AG04450 (cell line): Measurements from ENCODE around the gene LRMDA. TPM values are rescaled to one million over a fixed set of nuclear protein-coding genes. Genes with fewer than 3 reads are reported as not detected.
A peak's percentile ranks its signal among the peaks of the same experiment; 100 is the strongest.

Source experiments
- CTCF ChIA-PET: fragments of 300-600, 350-600 bp; formaldehyde crosslinking; extraction: SDS; loops from one replicate; lab custom pipeline; 2022; ENCODE audit warnings: antibody characterized with exemption, inconsistent platforms; lab: Charles Lee
- POLR2A ChIA-PET: fragments of 350-600 bp; formaldehyde crosslinking; extraction: SDS; loops from one replicate; lab custom pipeline; 2021; ENCODE audit warnings: antibody characterized with exemption, inconsistent platforms; lab: Yijun Ruan, JAX
- DNase-seq: peaks from one replicate; pipeline ENCODE4 v3.0.0-alpha.2; 2011; ENCODE audit warnings: low read depth, low spot score
- H3K27ac ChIP-seq: one replicate; pipeline ENCODE4 v1.5.1; 2012; ENCODE audit warnings: low read depth, low read length, control low read depth
- H3K27me3 ChIP-seq: one replicate; pipeline ENCODE4 v1.6.0; 2012; ENCODE audit warnings: low read length; ENCODE audit not compliant: control insufficient read depth, insufficient read depth
- H3K4me3 ChIP-seq: 2 replicates; pipeline ENCODE4 v1.5.1; 2011; ENCODE audit warnings: mild to moderate bottlenecking, low read depth, low read length, control low read depth
- H3K9me3 ChIP-seq: 2 replicates; pipeline ENCODE4 v1.5.1; 2012; ENCODE audit warnings: low read length; ENCODE audit not compliant: control insufficient read depth, insufficient read depth
- polyA plus RNA-seq: library from polyadenylated mRNA; depleted of rRNA; stranded (reverse); fragments of >200 nt; gene quantifications from 2 replicates; pipeline ENCODE4 v1.2.3, GENCODE V29; 2011
- TF ChIP-seq, protein P1 (sequence below): IDR thresholded peaks from 2 replicates; pipeline ENCODE4 v1.5.1; 2011; ENCODE audit warnings: low read depth, low read length, control low read depth, inconsistent platforms

The LRMDA gene
- polyA plus RNA-seq, 1 experiment = 0.12 TPM

DNA sequence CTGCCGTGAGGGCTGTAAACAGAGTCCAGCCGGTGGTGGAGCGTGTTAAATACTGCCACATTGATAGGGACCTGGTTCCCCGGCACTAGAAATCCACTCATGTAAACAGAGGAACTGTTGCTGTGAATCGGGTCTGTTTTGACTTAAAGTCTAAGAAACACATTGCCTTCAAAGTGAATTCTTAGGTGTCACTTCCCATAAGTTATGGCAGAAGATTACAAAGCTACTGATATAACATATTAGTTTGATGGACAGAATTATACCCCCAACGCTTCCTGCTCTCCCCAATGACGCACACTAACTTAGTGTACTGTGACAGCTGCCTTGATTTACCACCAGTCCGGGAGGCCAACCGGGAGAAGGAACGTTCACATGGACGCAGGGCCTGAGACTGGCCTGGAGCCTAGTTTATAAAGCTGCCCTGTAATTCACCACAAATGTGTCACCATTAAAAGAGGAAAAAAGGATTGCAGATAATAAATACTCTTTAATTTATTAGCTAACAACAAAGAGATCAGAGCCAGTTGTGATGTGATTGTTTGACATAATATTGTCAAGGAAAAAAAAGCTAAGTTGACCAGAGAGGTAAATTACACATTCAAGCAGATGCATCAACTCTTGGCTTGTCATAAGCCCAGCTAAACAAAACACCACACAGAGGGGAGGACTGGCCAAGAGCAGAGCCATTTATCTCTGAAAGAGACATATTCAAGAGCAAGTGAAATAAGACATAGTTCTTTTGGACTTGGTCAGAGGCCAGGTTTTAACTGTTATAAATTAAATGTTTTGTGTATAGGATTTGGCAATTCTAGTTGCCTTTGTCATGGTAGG lies 820.6 kb downstream of the LRMDA start:
- POLR2A ChIA-PET = interaction anchor here (0.6 to 2.6 kb wide), 21 partner anchors 8 to 957 kb away, joined by 3 to 28 read pairs (median 5); partner anchors contain the start of gene ZNF503
- CTCF ChIA-PET = interaction anchor here (0.6 to 1.6 kb wide), 3 partner anchors 30 to 294 kb away, joined by 3 read pairs; no protein-coding TSS in a partner anchor
- DNase-seq = peak; percentile 97
- TF ChIP-seq, protein P1, sequence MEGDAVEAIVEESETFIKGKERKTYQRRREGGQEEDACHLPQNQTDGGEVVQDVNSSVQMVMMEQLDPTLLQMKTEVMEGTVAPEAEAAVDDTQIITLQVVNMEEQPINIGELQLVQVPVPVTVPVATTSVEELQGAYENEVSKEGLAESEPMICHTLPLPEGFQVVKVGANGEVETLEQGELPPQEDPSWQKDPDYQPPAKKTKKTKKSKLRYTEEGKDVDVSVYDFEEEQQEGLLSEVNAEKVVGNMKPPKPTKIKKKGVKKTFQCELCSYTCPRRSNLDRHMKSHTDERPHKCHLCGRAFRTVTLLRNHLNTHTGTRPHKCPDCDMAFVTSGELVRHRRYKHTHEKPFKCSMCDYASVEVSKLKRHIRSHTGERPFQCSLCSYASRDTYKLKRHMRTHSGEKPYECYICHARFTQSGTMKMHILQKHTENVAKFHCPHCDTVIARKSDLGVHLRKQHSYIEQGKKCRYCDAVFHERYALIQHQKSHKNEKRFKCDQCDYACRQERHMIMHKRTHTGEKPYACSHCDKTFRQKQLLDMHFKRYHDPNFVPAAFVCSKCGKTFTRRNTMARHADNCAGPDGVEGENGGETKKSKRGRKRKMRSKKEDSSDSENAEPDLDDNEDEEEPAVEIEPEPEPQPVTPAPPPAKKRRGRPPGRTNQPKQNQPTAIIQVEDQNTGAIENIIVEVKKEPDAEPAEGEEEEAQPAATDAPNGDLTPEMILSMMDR = no peak
- Histone ChIP-seq H3K27me3 (no peaks in the 10 kb centered on the region), H3K27ac (peak overlapping the region; percentile 59), H3K9me3 (no peaks in the 10 kb centered on the region), H3K4me3 (no peak overlapping the region)

DNA sequence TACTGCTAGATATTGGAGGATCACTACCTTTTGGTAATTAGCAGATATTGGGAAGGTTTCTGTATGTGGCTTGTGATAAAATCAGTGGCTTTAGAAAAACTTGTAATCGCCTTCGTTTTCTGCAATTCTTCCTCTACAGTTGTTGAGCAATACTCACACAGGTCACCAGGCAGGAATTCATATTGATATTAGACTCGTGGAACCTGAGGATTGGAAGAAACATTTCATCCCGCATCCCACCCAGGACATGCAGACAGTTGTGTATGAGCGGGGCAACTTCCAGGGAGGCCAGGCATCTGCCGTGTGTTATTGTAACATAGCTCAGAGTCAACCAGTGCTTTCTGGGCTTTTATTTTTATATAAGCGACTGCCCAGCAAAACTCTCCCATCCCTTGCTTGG lies 821.3 kb downstream of the LRMDA start:
- DNase-seq = peak; percentile 20
- ChIA-PET CTCF (interaction anchor here (0.6 to 1.6 kb wide), 3 partner anchors 29 to 307 kb away, joined by 3 read pairs; no protein-coding TSS in a partner anchor), POLR2A (interaction anchor here (0.6 to 2.6 kb wide), 20 partner anchors 9 to 958 kb away, joined by 3 to 28 read pairs (median 5); partner anchors contain the start of gene ZNF503)
- H3K27ac ChIP-seq = no peak overlapping the region
- H3K4me3 ChIP-seq = no peak overlapping the region
- no peaks in the 10 kb centered on the region for H3K9me3 ChIP-seq
- H3K27me3 ChIP-seq = no peaks in the 10 kb centered on the region
- TF ChIP-seq, protein P1 = no peak

DNA sequence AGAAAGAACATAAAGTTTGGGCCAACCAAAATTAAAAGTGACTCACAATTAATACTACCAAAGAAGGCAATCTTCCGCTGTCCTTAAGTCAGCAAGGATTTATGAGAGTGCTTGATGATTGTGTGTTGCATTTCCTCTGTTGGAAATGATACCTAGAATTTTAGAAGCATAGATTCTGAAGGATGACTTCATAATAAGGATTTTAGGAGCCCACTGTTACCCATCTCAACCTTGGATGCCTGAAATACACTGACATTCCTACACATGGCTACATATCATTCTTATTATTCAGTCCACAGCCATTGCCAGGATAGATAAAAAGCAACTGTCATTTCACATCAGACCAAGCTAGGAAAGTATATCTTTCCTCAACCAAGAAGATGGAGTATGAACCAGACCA lies 823.8 kb downstream of the LRMDA start:
- Histone ChIP-seq H3K27me3 (no peaks in the 10 kb centered on the region), H3K4me3 (no peak overlapping the region), H3K27ac (no peak overlapping the region), H3K9me3 (no peaks in the 10 kb centered on the region)
- CTCF ChIA-PET = no interaction called here
- POLR2A ChIA-PET = no interaction called here
- TF ChIP-seq, protein P1 = no peak
- DNase-seq = no peak

DNA sequence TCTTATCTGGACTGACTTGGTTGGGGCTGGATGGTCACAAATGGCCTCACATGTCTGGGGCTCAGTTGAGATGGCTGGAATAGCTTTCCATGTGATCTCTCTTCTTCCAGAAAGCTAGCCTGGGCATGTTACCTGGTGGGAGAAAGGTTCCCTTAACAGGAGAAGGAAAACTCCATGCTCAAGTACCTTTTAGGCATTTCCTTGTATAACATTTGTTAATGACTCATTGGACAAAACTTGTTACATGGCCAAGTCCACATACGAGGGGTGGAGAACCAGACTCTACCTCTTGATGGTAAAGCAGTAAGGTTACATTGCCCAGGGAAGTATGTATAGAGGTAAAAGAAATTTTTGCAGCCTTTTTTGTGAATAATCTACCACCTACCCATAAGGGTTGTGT lies 826.4 kb downstream of the LRMDA start:
- CTCF ChIA-PET = no interaction called here
- no peak overlapping the region for H3K27ac ChIP-seq
- TF ChIP-seq, protein P1 = no peak
- no peaks in the 10 kb centered on the region; the same call in 1 of the 2 replicates for H3K9me3 ChIP-seq
- no peak overlapping the region for H3K4me3 ChIP-seq
- no peak for DNase-seq
- POLR2A ChIA-PET = no interaction called here
- no peaks in the 10 kb centered on the region for H3K27me3 ChIP-seq
